ENCODE results near the gene METTL26. TPM values are rescaled to one million over a fixed set of nuclear protein-coding genes. Genes with fewer than 3 reads are reported as not detected.

The METTL26 gene
- total and polyA plus RNA-seq, 2 of the 4 experiments (the other 2 are of a cell fraction) = 46.8 to 128 TPM

- Histone ChIP-seq H3K4ac (ENCODE audit: low read depth, low read length) (peak overlapping the region; percentile 82), H2AFZ (replicated peaks; ENCODE audit: low read length, poor library complexity) (peak overlapping the region; percentile 94), H4K8ac (ENCODE audit: low read depth in 2 of 2, low read length in 2 of 2) (peak overlapping the region; percentile 28 to 69; a peak in 2 of 4 replicates), H3K18ac (ENCODE audit: low read depth, low read length) (no peak overlapping the region), H3K4me1 (ENCODE audit: control insufficient read depth, insufficient read depth, low read length) (peaks cover 18% of the 10 kb centered on the region), H3K4me3 (ENCODE audit: insufficient read depth, low read depth, low read length) (peak overlapping the region; percentile 98), H2BK20ac (ENCODE audit: low read depth, low read length) (no peak overlapping the region), H2AK9ac (replicated peaks; ENCODE audit: low read depth, low read length, poor library complexity) (peak overlapping the region; percentile 95), H3K36me3 (ENCODE audit: control insufficient read depth, insufficient read depth, low read length) (0 out of 2 replicates have a peak, but pooled peaks cover 2% of the 10 kb centered on the region), H2BK120ac (ENCODE audit: low read depth, low read length) (no peak overlapping the region; the same call in 1 of the 2 replicates), H3K56ac (ENCODE audit: extremely low read depth, insufficient read depth, low read length) (peak overlapping the region; percentile 31; the same call in 1 of the 2 replicates), H3K79me1 (ENCODE audit: low read depth in 1 of 2, low read length in 2 of 2) (peaks cover 25 to 77% of the 10 kb centered on the region in 2 experiments; a peak in 3 of 4 replicates), H3K9ac (ENCODE audit: low read depth, low read length) (peak overlapping the region; percentile 74), H3K27me3 (ENCODE audit: control insufficient read depth, insufficient read depth, low read length) (no peaks in the 10 kb centered on the region), H4K20me1 (ENCODE audit: insufficient read depth, low read length) (peaks cover 52% of the 10 kb centered on the region), H2BK15ac (ENCODE audit: low read depth, low read length) (no peak overlapping the region), H3K27ac (ENCODE audit: insufficient read depth, low read length) (peak overlapping the region; percentile 38), H3K9me3 (ENCODE audit: control insufficient read depth, insufficient read depth, low read length) (no peaks in the 10 kb centered on the region), H2BK5ac (ENCODE audit: low read depth, low read length, poor library complexity, severe bottlenecking) (peak overlapping the region; percentile 64), H2AK5ac (ENCODE audit: low read depth, low read length) (peak overlapping the region; percentile 67), H3K23ac (ENCODE audit: low read depth, low read length) (peak overlapping the region; percentile 92), H3K4me2 (ENCODE audit: low read depth, low read length) (peak overlapping the region; percentile 95), H3K14ac (replicated peaks; ENCODE audit: low read depth, low read length) (peak overlapping the region; percentile 76), H4K5ac (ENCODE audit: low read depth, low read length) (no peak overlapping the region), H3K9me1 (ENCODE audit: insufficient read depth, low read length) (peaks cover 17% of the 10 kb centered on the region; the same call in 1 of the 2 replicates), H4K91ac (ENCODE audit: insufficient read depth, low read depth, low read length) (peak overlapping the region; percentile 87)
- dilution Hi-C loops (cut with HindIII; ENCODE audit: low sequenced_read_pairs, unreplicated experiment) (no loop called here), intact Hi-C loops (cut with micrococcal nuclease) (no loop called here), in situ Hi-C loops (cut with MboI; ENCODE audit: low sequenced_read_pairs) (no loop called here)
- TF ChIP-seq MAZ (IDR thresholded peaks at IDR 0.05; ENCODE audit: borderline replicate concordance, low read depth, low read length) (0 out of 2 replicates have a peak, but pooled peaks have one; percentile 18), FOS (IDR thresholded peaks at IDR 0.05; ENCODE audit: low read depth, low read length) (peak; percentile 24; the same call in 1 of the 2 replicates), RCOR1 (IDR thresholded peaks at IDR 0.05; ENCODE audit: insufficient replicate concordance, low read length) (no peak), MAFK (IDR thresholded peaks at IDR 0.05; ENCODE audit: low read depth, low read length) (no peak), MXI1 (IDR thresholded peaks at IDR 0.05; ENCODE audit: borderline replicate concordance, low read depth, low read length) (peak; percentile 48; the same call in 1 of the 2 replicates), BHLHE40 (IDR thresholded peaks at IDR 0.05; ENCODE audit: low read depth, low read length) (no peak), NFE2L2 (IDR thresholded peaks at IDR 0.05; ENCODE audit: low read depth, low read length) (no peak), ELK1 (IDR thresholded peaks at IDR 0.05; ENCODE audit: borderline replicate concordance, low read depth, low read length) (no peak), CTCF (conservative IDR thresholded peaks at IDR 0.05; ENCODE audit: low read depth, low read length) (peak; percentile 10; the same call in 1 of the 2 replicates), RAD21 (IDR thresholded peaks at IDR 0.05; ENCODE audit: low read length) (no peak)
- peak; percentile 47 for DNase-seq
- ChIA-PET POLR2A (ENCODE audit: unreplicated experiment) (no interaction called here), CTCF (interaction anchor here (0.8 kb wide), 1 partner anchor 11 kb away, joined by 3 read pairs; no protein-coding TSS in a partner anchor)
- ATAC-seq (ENCODE audit: low read depth) = peak; percentile 10
- no TSS peak for BruUV-seq (replicated peaks)
- WGBS, 2 experiments (ENCODE audit: extremely low coverage in 2 of 2, insufficient read length in 1 of 2) = 1% methylated on average over 65 of the region's 71 CpGs; no CpG with 5 or more reads in 1 of the 2 experiments
Observed at GRCh38 chr16:590188-590814, 45.8 kb downstream of the METTL26 start.

Measured in IMR-90 (cell line).